NCI-H1436 (cell line): Measurements from ENCODE around the gene DUSP8.

Source experiments
- DNase-seq: peaks from one replicate; lab custom pipeline; 2025; lab: John Stamatoyannopoulos, UW

Gene DUSP8

GRCh38 chr11:1565173-1565903 lies 6.7 kb downstream of the DUSP8 start:
- no peak for DNase-seq

- no peak for DNase-seq
Measured at GRCh38 chr11:1564535-1565172, 7.4 kb downstream of the DUSP8 start.

- no peak for DNase-seq
Measured at GRCh38 chr11:1563697-1564534, 8.2 kb downstream of the DUSP8 start.

GRCh38 chr11:1563149-1563638 lies 8.9 kb downstream of the DUSP8 start:
- DNase-seq = no peak

GRCh38 chr11:1562469-1563148 lies 9.5 kb downstream of the DUSP8 start:
- no peak for DNase-seq

- DNase-seq = no peak
Measured at GRCh38 chr11:1561955-1562354, 10.1 kb downstream of the DUSP8 start.

- no peak for DNase-seq
Measured at GRCh38 chr11:1561266-1561665, 10.8 kb downstream of the DUSP8 start.

- no peak for DNase-seq
Measured at GRCh38 chr11:1560649-1561251, 11.3 kb downstream of the DUSP8 start.

- no peak for DNase-seq
Measured at GRCh38 chr11:1560002-1560648, 11.9 kb downstream of the DUSP8 start.

- no peak for DNase-seq
Measured at GRCh38 chr11:1559111-1559951, 12.7 kb downstream of the DUSP8 start.

- DNase-seq = no peak
Measured at GRCh38 chr11:1558775-1559110, 13.3 kb downstream of the DUSP8 start.

- DNase-seq = no peak
Measured at GRCh38 chr11:1557904-1558774, 13.9 kb downstream of the DUSP8 start.

GRCh38 chr11:1557051-1557884 lies 14.8 kb downstream of the DUSP8 start:
- DNase-seq = no peak

- DNase-seq = no peak
Measured at GRCh38 chr11:1556278-1556902, 15.7 kb downstream of the DUSP8 start.

- DNase-seq = no peak
Measured at GRCh38 chr11:1555713-1556153, 16.3 kb downstream of the DUSP8 start.

- no peak for DNase-seq
Measured at GRCh38 chr11:1554981-1555712, 16.9 kb downstream of the DUSP8 start.
